ENCODE measurements around the gene PLCH2. TPM values are rescaled to one million over a fixed set of nuclear protein-coding genes. Genes with fewer than 3 reads are reported as not detected.

Gene PLCH2
- total and polyA plus RNA-seq, 9 of the 15 experiments (the other 6 are each of a cell fraction or from before 2014, with no cell fraction given): 0.16 TPM; not detected in 8

DNA sequence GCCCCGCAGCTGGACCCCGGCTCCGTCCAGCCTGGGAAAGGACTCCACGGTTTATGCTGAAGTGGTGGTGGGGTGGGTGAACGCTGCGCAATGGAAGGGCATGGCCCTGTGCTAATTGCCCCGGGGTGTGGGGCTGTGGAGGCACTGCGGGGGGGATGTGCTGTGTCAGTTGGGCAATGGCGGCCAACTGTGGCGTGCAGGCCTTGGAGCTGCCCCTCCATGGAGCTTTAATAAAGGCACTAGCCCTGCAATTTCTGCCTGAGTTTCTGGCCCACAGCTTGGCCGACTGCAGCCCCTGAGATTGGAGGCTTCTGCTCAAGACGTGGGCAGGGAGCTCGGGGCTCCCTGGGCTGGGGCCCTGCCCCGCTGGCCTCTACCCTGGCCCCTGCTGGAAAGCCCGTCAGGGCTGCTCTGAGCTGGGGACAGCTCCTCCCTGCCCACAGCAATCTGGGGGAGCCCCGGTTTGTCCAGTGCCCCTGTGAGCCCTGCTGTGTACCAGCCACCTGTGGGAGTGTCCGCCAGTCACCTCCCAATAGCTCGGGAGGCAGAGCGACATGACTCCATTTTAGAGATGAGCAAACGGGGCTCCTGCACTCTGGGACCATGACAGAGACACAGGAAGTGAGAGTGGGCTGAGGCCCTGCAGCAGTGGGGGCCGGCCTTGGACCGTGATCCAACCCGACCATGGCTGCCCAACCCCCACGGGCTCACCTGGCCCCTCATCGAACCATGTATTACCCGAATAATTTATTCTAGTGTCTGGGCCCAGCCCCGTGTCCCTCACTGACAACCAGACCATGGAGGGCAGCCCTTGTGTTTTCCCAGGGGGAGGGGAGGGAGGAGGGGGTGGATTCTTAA lies 71.3 kb downstream of the PLCH2 start (continued):
- TF ChIP-seq TEAD2 (tag; IDR thresholded peaks at IDR 0.05) (no peak), NBN (IDR thresholded peaks at IDR 0.05; ENCODE audit: low read depth) (0 out of 2 replicates have a peak, but pooled peaks have one; percentile 4), TCF3 (CRISPR knock-in tag; IDR thresholded peaks at IDR 0.05) (no peak), ESRRA (IDR thresholded peaks at IDR 0.05; ENCODE audit: borderline replicate concordance, low read depth) (no peak), CBFB (CRISPR knock-in tag; IDR thresholded peaks at IDR 0.05) (no peak), ZNF133 (CRISPR knock-in tag; IDR thresholded peaks at IDR 0.05) (no peak), ZNF224 (CRISPR knock-in tag; IDR thresholded peaks at IDR 0.05) (no peak), ILK (tag; IDR thresholded peaks at IDR 0.05; ENCODE audit: borderline replicate concordance, low read depth) (no peak), GABPB1 (CRISPR knock-in tag; IDR thresholded peaks at IDR 0.05) (no peak; the same call in 1 of the 2 replicates), DIDO1 (tag; IDR thresholded peaks at IDR 0.05; ENCODE audit: low read depth) (no peak), MEF2D (tag; conservative IDR thresholded peaks at IDR 0.05; ENCODE audit: low read depth) (no peak)
- TF ChIP-seq, protein P1, sequence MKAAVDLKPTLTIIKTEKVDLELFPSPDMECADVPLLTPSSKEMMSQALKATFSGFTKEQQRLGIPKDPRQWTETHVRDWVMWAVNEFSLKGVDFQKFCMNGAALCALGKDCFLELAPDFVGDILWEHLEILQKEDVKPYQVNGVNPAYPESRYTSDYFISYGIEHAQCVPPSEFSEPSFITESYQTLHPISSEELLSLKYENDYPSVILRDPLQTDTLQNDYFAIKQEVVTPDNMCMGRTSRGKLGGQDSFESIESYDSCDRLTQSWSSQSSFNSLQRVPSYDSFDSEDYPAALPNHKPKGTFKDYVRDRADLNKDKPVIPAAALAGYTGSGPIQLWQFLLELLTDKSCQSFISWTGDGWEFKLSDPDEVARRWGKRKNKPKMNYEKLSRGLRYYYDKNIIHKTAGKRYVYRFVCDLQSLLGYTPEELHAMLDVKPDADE (conservative IDR thresholded peaks at IDR 0.05; ENCODE audit: control insufficient read depth, low read depth, low read length): no peak
- TF ChIP-seq, protein P2, sequence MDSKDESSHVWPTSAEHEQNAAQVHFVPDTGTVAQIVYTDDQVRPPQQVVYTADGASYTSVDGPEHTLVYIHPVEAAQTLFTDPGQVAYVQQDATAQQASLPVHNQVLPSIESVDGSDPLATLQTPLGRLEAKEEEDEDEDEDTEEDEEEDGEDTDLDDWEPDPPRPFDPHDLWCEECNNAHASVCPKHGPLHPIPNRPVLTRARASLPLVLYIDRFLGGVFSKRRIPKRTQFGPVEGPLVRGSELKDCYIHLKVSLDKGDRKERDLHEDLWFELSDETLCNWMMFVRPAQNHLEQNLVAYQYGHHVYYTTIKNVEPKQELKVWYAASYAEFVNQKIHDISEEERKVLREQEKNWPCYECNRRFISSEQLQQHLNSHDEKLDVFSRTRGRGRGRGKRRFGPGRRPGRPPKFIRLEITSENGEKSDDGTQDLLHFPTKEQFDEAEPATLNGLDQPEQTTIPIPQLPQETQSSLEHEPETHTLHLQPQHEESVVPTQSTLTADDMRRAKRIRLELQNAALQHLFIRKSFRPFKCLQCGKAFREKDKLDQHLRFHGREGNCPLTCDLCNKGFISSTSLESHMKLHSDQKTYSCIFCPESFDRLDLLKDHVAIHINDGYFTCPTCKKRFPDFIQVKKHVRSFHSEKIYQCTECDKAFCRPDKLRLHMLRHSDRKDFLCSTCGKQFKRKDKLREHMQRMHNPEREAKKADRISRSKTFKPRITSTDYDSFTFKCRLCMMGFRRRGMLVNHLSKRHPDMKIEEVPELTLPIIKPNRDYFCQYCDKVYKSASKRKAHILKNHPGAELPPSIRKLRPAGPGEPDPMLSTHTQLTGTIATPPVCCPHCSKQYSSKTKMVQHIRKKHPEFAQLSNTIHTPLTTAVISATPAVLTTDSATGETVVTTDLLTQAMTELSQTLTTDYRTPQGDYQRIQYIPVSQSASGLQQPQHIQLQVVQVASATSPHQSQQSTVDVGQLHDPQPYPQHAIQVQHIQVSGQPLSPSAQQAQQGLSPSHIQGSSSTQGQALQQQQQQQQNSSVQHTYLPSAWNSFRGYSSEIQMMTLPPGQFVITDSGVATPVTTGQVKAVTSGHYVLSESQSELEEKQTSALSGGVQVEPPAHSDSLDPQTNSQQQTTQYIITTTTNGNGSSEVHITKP (IDR thresholded peaks at IDR 0.05; ENCODE audit: partially characterized antibody): no peak
- TF ChIP-seq, protein P3, sequence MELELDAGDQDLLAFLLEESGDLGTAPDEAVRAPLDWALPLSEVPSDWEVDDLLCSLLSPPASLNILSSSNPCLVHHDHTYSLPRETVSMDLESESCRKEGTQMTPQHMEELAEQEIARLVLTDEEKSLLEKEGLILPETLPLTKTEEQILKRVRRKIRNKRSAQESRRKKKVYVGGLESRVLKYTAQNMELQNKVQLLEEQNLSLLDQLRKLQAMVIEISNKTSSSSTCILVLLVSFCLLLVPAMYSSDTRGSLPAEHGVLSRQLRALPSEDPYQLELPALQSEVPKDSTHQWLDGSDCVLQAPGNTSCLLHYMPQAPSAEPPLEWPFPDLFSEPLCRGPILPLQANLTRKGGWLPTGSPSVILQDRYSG (tag; conservative IDR thresholded peaks at IDR 0.05; ENCODE audit: low read depth): no peak
- TF ChIP-seq, protein P4, sequence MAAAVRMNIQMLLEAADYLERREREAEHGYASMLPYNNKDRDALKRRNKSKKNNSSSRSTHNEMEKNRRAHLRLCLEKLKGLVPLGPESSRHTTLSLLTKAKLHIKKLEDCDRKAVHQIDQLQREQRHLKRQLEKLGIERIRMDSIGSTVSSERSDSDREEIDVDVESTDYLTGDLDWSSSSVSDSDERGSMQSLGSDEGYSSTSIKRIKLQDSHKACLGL (CRISPR knock-in tag; IDR thresholded peaks at IDR 0.05; ENCODE audit: borderline replicate concordance, poor library complexity, severe bottlenecking): no peak
